ENCODE data around the gene COL8A1. TPM values are rescaled to one million over a fixed set of nuclear protein-coding genes. Genes with fewer than 3 reads are reported as not detected.
"Not testable (repeated sequence)": the region's sequence is repeated elsewhere in the genome, so short reads cannot be mapped to it uniquely, and the experiment has no call there.

Gene COL8A1
- 0.09 TPM for total RNA-seq
- 5.9 TPM for polyA plus RNA-seq
- long read RNA-seq, donor 1: 0 reads
- long read RNA-seq, donor 2: 0 reads
- long read RNA-seq, donor 3: 0 reads
- long read RNA-seq, donor 4: 0 reads
- long read RNA-seq, donor 5, full-length matches to known transcripts: 1 of 1 reads
- long read RNA-seq, donor 5, partial matches to known transcripts: 0 of 1 reads
- long read RNA-seq, donor 5, other reads (novel, unspliced or antisense): 0 of 1 reads
- long read RNA-seq, donor 6: 0 reads
- long read RNA-seq, donor 7: 0 reads
- long read RNA-seq, donor 8: 0 reads
- long read RNA-seq, donor 9: 0 reads
- long read RNA-seq, donor 10: 0 reads

GRCh38 chr3:99638167-99638948, at the start of gene COL8A1:
COL8A1 (plus strand) TSS chr3:99638594; CDS start chr3:99790683, 152,089 bp downstream.
- H3K27me3 ChIP-seq (ENCODE audit: control insufficient read depth in 2 of 2, insufficient read depth in 1 of 2, low read length in 1 of 2): peaks cover 13 to 47% of the 10 kb centered on the region in 2 donors
- peak within 1 kb of the TSS in 1 of 2 donors; percentile 15 for H3K27ac ChIP-seq (ENCODE audit: low read depth in 1 of 2, low read length in 1 of 2)
- no peak for DNase-seq (ENCODE audit: low read depth in 6 of 9, low spot score in 9 of 9)
- WGBS: 8% methylated on average over 26 of the region's 26 CpGs
- peaks cover 0 to 2% of the 10 kb centered on the region in 2 donors for H3K9me3 ChIP-seq (ENCODE audit: control insufficient read depth in 2 of 2, insufficient read depth in 1 of 2, low read length in 1 of 2)
- H3K4me1 ChIP-seq (ENCODE audit: control insufficient read depth in 2 of 2, insufficient read depth in 2 of 2, low read length in 2 of 2): peaks cover 0 to 2% of the 10 kb centered on the region in 2 donors
- no peaks in the 10 kb centered on the region for H3K36me3 ChIP-seq (ENCODE audit: control insufficient read depth in 2 of 2, insufficient read depth in 2 of 2, low read length in 1 of 2)
- peak within 1 kb of the TSS; percentile 11 to 14 for H3K4me3 ChIP-seq (ENCODE audit: low read length in 2 of 2)

GRCh38 chr3:99589168-99589567, 49.2 kb upstream of the COL8A1 start:
- WGBS: 60% methylated on average over 4 of the region's 4 CpGs
- not testable (repeated sequence) for DNase-seq (ENCODE audit: low read depth in 6 of 9, low spot score in 9 of 9); H3K4me1 ChIP-seq (ENCODE audit: control insufficient read depth in 2 of 2, insufficient read depth in 2 of 2, low read length in 2 of 2); H3K27me3 ChIP-seq (ENCODE audit: control insufficient read depth in 2 of 2, insufficient read depth in 1 of 2, low read length in 1 of 2); H3K27ac ChIP-seq (ENCODE audit: low read depth in 1 of 2, low read length in 1 of 2); H3K9me3 ChIP-seq (ENCODE audit: control insufficient read depth in 2 of 2, insufficient read depth in 1 of 2, low read length in 1 of 2); H3K36me3 ChIP-seq (ENCODE audit: control insufficient read depth in 2 of 2, insufficient read depth in 2 of 2, low read length in 1 of 2); H3K4me3 ChIP-seq (ENCODE audit: low read length in 2 of 2)

- no peaks in the 10 kb centered on the region for H3K4me1 ChIP-seq (ENCODE audit: control insufficient read depth in 2 of 2, insufficient read depth in 2 of 2, low read length in 2 of 2)
- no peak overlapping the region for H3K27ac ChIP-seq (ENCODE audit: low read depth in 1 of 2, low read length in 1 of 2)
- no peak for DNase-seq (ENCODE audit: low read depth in 6 of 9, low spot score in 9 of 9)
- no peaks in the 10 kb centered on the region for H3K9me3 ChIP-seq (ENCODE audit: control insufficient read depth in 2 of 2, insufficient read depth in 1 of 2, low read length in 1 of 2)
- H3K36me3 ChIP-seq (ENCODE audit: control insufficient read depth in 2 of 2, insufficient read depth in 2 of 2, low read length in 1 of 2): no peaks in the 10 kb centered on the region
- no peak overlapping the region for H3K4me3 ChIP-seq (ENCODE audit: low read length in 2 of 2)
- H3K27me3 ChIP-seq (ENCODE audit: control insufficient read depth in 2 of 2, insufficient read depth in 1 of 2, low read length in 1 of 2): no peaks in the 10 kb centered on the region
- WGBS: 95% methylated on average over 5 of the region's 5 CpGs
These were observed 38.5 kb upstream of the COL8A1 start for GRCh38 chr3:99599894-99600293.

- H3K27ac ChIP-seq (ENCODE audit: low read depth in 1 of 2, low read length in 1 of 2): no peak overlapping the region
- no peaks in the 10 kb centered on the region for H3K27me3 ChIP-seq (ENCODE audit: control insufficient read depth in 2 of 2, insufficient read depth in 1 of 2, low read length in 1 of 2)
- no peak overlapping the region for H3K4me3 ChIP-seq (ENCODE audit: low read length in 2 of 2)
- no peak for DNase-seq (ENCODE audit: low read depth in 6 of 9, low spot score in 9 of 9)
- H3K36me3 ChIP-seq (ENCODE audit: control insufficient read depth in 2 of 2, insufficient read depth in 2 of 2, low read length in 1 of 2): no peaks in the 10 kb centered on the region
- no peaks in the 10 kb centered on the region for H3K9me3 ChIP-seq (ENCODE audit: control insufficient read depth in 2 of 2, insufficient read depth in 1 of 2, low read length in 1 of 2)
- 97% methylated on average over 1 of the region's 1 CpG for WGBS
- H3K4me1 ChIP-seq (ENCODE audit: control insufficient read depth in 2 of 2, insufficient read depth in 2 of 2, low read length in 2 of 2): no peaks in the 10 kb centered on the region
These were observed 36.9 kb upstream of the COL8A1 start for GRCh38 chr3:99601515-99601914.

GRCh38 chr3:99602183-99602582, 36.2 kb upstream of the COL8A1 start:
- Histone ChIP-seq H3K27ac (ENCODE audit: low read depth in 1 of 2, low read length in 1 of 2) (no peak overlapping the region), H3K27me3 (ENCODE audit: control insufficient read depth in 2 of 2, insufficient read depth in 1 of 2, low read length in 1 of 2) (no peaks in the 10 kb centered on the region), H3K9me3 (ENCODE audit: control insufficient read depth in 2 of 2, insufficient read depth in 1 of 2, low read length in 1 of 2) (no peaks in the 10 kb centered on the region), H3K4me3 (ENCODE audit: low read length in 2 of 2) (no peak overlapping the region), H3K4me1 (ENCODE audit: control insufficient read depth in 2 of 2, insufficient read depth in 2 of 2, low read length in 2 of 2) (no peaks in the 10 kb centered on the region), H3K36me3 (ENCODE audit: control insufficient read depth in 2 of 2, insufficient read depth in 2 of 2, low read length in 1 of 2) (no peaks in the 10 kb centered on the region)
- DNase-seq (ENCODE audit: low read depth in 6 of 9, low spot score in 9 of 9): no peak
- WGBS: 86% methylated on average over 3 of the region's 3 CpGs

GRCh38 chr3:99607151-99607550, 31.2 kb upstream of the COL8A1 start:
- DNase-seq (ENCODE audit: low read depth in 6 of 9, low spot score in 9 of 9): no peak
- H3K27me3 ChIP-seq (ENCODE audit: control insufficient read depth in 2 of 2, insufficient read depth in 1 of 2, low read length in 1 of 2): no peaks in the 10 kb centered on the region
- H3K4me3 ChIP-seq (ENCODE audit: low read length in 2 of 2): no peak overlapping the region
- H3K27ac ChIP-seq (ENCODE audit: low read depth in 1 of 2, low read length in 1 of 2): no peak overlapping the region
- no peaks in the 10 kb centered on the region for H3K36me3 ChIP-seq (ENCODE audit: control insufficient read depth in 2 of 2, insufficient read depth in 2 of 2, low read length in 1 of 2)
- no peaks in the 10 kb centered on the region for H3K4me1 ChIP-seq (ENCODE audit: control insufficient read depth in 2 of 2, insufficient read depth in 2 of 2, low read length in 2 of 2)
- no peaks in the 10 kb centered on the region for H3K9me3 ChIP-seq (ENCODE audit: control insufficient read depth in 2 of 2, insufficient read depth in 1 of 2, low read length in 1 of 2)
- 91% methylated on average over 1 of the region's 1 CpG for WGBS

GRCh38 chr3:99614768-99615167, 23.6 kb upstream of the COL8A1 start:
- Histone ChIP-seq H3K9me3 (ENCODE audit: control insufficient read depth in 2 of 2, insufficient read depth in 1 of 2, low read length in 1 of 2) (no peaks in the 10 kb centered on the region), H3K36me3 (ENCODE audit: control insufficient read depth in 2 of 2, insufficient read depth in 2 of 2, low read length in 1 of 2) (no peaks in the 10 kb centered on the region), H3K27ac (ENCODE audit: low read depth in 1 of 2, low read length in 1 of 2) (no peak overlapping the region), H3K4me1 (ENCODE audit: control insufficient read depth in 2 of 2, insufficient read depth in 2 of 2, low read length in 2 of 2) (no peaks in the 10 kb centered on the region), H3K4me3 (ENCODE audit: low read length in 2 of 2) (no peak overlapping the region), H3K27me3 (ENCODE audit: control insufficient read depth in 2 of 2, insufficient read depth in 1 of 2, low read length in 1 of 2) (no peaks in the 10 kb centered on the region)
- 90% methylated on average over 1 of the region's 1 CpG for WGBS
- DNase-seq (ENCODE audit: low read depth in 6 of 9, low spot score in 9 of 9): no peak

GRCh38 chr3:99620077-99620767, 18.2 kb upstream of the COL8A1 start:
- Histone ChIP-seq H3K4me1 (ENCODE audit: control insufficient read depth in 2 of 2, insufficient read depth in 2 of 2, low read length in 2 of 2) (no peaks in the 10 kb centered on the region), H3K9me3 (ENCODE audit: control insufficient read depth in 2 of 2, insufficient read depth in 1 of 2, low read length in 1 of 2) (no peaks in the 10 kb centered on the region), H3K27me3 (ENCODE audit: control insufficient read depth in 2 of 2, insufficient read depth in 1 of 2, low read length in 1 of 2) (no peaks in the 10 kb centered on the region), H3K27ac (ENCODE audit: low read depth in 1 of 2, low read length in 1 of 2) (no peak overlapping the region), H3K36me3 (ENCODE audit: control insufficient read depth in 2 of 2, insufficient read depth in 2 of 2, low read length in 1 of 2) (no peaks in the 10 kb centered on the region), H3K4me3 (ENCODE audit: low read length in 2 of 2) (no peak overlapping the region)
- 92% methylated on average over 1 of the region's 1 CpG for WGBS
- no peak for DNase-seq (ENCODE audit: low read depth in 6 of 9, low spot score in 9 of 9)

- 95% methylated on average over 2 of the region's 2 CpGs for WGBS
- Histone ChIP-seq H3K27me3 (ENCODE audit: control insufficient read depth in 2 of 2, insufficient read depth in 1 of 2, low read length in 1 of 2) (no peaks in the 10 kb centered on the region), H3K36me3 (ENCODE audit: control insufficient read depth in 2 of 2, insufficient read depth in 2 of 2, low read length in 1 of 2) (no peaks in the 10 kb centered on the region)
These were observed 17.4 kb upstream of the COL8A1 start for GRCh38 chr3:99620976-99621375.

More at GRCh38 chr3:99620976-99621375, 17.4 kb upstream of the COL8A1 start:
- no peaks in the 10 kb centered on the region for H3K4me1 ChIP-seq (ENCODE audit: control insufficient read depth in 2 of 2, insufficient read depth in 2 of 2, low read length in 2 of 2)
- no peak overlapping the region for H3K27ac ChIP-seq (ENCODE audit: low read depth in 1 of 2, low read length in 1 of 2)
- no peak for DNase-seq (ENCODE audit: low read depth in 6 of 9, low spot score in 9 of 9)
- H3K4me3 ChIP-seq (ENCODE audit: low read length in 2 of 2): no peak overlapping the region
- no peaks in the 10 kb centered on the region for H3K9me3 ChIP-seq (ENCODE audit: control insufficient read depth in 2 of 2, insufficient read depth in 1 of 2, low read length in 1 of 2)

Data from thymus (tissue), 14 donors.